Measurements from ENCODE around the gene DOCK3. TPM values are rescaled to one million over a fixed set of nuclear protein-coding genes. Genes with fewer than 3 reads are reported as not detected.
"Not testable (repeated sequence)": the region's sequence is repeated elsewhere in the genome, so short reads cannot be mapped to it uniquely, and the experiment has no call there.

DOCK3 gene
- total RNA-seq, 1 experiment from 2014 or later: 0.46 TPM

DNA sequence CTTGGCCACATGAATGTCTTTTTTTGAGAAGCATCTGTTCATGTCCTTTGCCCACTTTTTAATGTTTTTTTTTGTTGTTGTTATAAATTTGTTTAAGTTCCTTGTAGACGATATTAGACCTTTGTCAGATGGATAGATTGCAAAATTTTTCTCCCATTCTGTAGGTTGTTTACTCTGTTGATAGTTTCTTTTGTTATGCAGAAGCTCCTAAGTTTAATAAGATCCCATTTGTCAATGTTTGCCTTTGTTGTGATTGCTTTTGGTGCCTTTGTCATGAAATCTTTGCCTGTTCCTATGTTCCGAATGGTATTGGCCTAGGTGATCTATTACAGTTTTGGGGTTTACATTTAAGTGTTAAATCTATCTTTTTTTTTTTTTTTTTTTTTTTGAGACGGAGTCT lies 116.2 kb downstream of the DOCK3 start:
- DNase-seq (ENCODE audit: low read depth): not testable (repeated sequence)

- DNase-seq (ENCODE audit: low read depth): no peak
These were observed 117.8 kb downstream of the DOCK3 start for GRCh38 chr3:50792568-50792967.

GRCh38 chr3:50803805-50804204 lies 129.1 kb downstream of the DOCK3 start:
- not testable (repeated sequence) for DNase-seq (ENCODE audit: low read depth)

DNA sequence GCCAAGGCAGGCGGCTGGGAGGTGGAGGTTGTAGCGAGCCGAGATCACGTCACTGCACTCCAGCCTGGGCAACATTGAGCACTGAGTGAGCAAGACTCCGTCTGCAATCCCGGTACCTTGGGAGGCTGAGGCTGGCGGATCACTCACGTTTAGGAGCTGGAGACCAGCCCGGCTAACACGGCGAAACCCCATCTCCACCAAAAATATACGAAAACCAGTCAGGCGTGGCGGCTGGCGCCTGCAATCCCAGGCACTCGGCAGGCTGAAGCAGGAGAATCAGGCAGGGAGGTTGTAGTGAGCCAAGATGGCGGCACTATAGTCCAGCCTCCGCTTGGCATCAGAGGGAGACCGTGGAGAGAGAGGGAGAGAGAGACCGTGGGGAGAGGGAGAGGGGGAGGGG lies 129.6 kb downstream of the DOCK3 start:
- not testable (repeated sequence) for DNase-seq (ENCODE audit: low read depth)

GRCh38 chr3:50805321-50805720 lies 130.6 kb downstream of the DOCK3 start:
- DNase-seq (ENCODE audit: low read depth): no peak

DNA sequence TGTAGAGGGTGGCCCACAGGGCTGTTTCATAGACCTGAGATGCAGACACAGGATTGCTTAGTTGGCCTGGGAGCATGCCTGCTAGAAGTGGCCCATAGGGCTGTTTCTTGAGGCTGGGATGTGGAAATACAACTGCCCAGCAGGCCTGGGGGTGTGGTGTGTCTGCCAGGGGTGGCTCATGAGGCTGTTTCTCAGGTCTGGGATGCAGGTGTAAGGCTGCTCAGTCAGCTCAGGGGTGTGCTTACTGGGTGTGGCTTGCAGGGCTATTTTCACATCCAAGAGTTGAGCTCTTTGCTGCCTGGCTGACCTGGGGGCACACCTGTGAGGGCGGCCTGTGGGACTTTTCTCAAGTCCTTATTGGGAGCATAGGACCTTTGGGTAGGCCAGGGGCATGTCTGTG lies 131.3 kb downstream of the DOCK3 start:
- DNase-seq (ENCODE audit: low read depth): no peak

- no peak for DNase-seq (ENCODE audit: low read depth)
These were observed 132.1 kb downstream of the DOCK3 start for GRCh38 chr3:50806806-50807205.

GRCh38 chr3:50807266-50807665 lies 132.5 kb downstream of the DOCK3 start:
- DNase-seq (ENCODE audit: low read depth): peak; percentile 1

GRCh38 chr3:50811893-50812292 lies 137.2 kb downstream of the DOCK3 start:
- DNase-seq (ENCODE audit: low read depth): no peak

- no peak for DNase-seq (ENCODE audit: low read depth)
These were observed 141.1 kb downstream of the DOCK3 start for GRCh38 chr3:50815844-50816243.

GRCh38 chr3:50816894-50817293 lies 142.2 kb downstream of the DOCK3 start:
- no peak for DNase-seq (ENCODE audit: low read depth)

DNA sequence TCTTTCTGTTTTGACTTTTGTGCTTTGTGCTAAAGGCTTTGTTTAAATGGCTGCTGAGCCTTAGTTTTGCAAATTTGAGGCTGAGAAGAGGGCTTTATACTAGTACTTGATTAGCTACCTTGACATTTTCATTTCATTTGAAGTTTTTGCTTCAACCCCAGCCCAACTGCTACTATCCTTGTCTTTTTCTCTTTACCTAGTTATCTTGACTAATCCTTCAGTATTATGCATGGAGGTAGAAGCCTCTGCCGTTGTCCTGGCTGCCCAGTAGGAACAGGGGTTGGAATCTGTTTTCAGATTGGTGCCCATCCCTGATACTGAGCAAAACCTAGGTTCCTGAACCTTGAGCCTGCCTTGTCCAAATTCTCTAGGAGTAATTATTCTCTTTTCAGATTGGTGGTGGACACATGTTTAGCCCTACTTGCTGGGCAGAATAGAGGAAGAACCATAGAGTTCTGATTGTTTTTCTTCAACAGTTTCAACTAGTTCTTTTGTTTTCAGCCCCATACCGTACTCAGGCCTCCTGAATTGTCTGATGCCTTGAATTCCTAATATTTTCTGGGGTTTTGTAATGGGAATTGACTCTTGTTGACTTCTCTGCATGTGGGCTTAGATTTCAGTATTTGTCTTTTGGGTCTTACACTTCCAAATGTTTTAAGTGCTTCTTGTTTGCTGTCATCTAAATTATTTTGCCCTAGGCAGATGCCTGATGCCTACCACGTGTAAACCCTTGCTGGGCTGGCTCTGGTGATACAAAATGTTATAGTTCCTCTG lies 143.2 kb downstream of the DOCK3 start:
- no peak for DNase-seq (ENCODE audit: low read depth)

- no peak for DNase-seq (ENCODE audit: low read depth)
These were observed 145.2 kb downstream of the DOCK3 start for GRCh38 chr3:50819882-50820281.

- DNase-seq (ENCODE audit: low read depth): no peak
These were observed 151.1 kb downstream of the DOCK3 start for GRCh38 chr3:50825841-50826240.

- no peak for DNase-seq (ENCODE audit: low read depth)
These were observed 155.7 kb downstream of the DOCK3 start for GRCh38 chr3:50830451-50830850.

GRCh38 chr3:50831009-50831408 lies 156.3 kb downstream of the DOCK3 start:
- not testable (repeated sequence) for DNase-seq (ENCODE audit: low read depth)

- no peak for DNase-seq (ENCODE audit: low read depth)
These were observed 166.3 kb downstream of the DOCK3 start for GRCh38 chr3:50840983-50841489.

- DNase-seq (ENCODE audit: low read depth): no peak
These were observed 173.6 kb downstream of the DOCK3 start for GRCh38 chr3:50848308-50848707.

GRCh38 chr3:50850639-50851511 lies 176.1 kb downstream of the DOCK3 start:
- DNase-seq (ENCODE audit: low read depth): no peak

GRCh38 chr3:50853936-50854335 lies 179.2 kb downstream of the DOCK3 start:
- no peak for DNase-seq (ENCODE audit: low read depth)

DNA sequence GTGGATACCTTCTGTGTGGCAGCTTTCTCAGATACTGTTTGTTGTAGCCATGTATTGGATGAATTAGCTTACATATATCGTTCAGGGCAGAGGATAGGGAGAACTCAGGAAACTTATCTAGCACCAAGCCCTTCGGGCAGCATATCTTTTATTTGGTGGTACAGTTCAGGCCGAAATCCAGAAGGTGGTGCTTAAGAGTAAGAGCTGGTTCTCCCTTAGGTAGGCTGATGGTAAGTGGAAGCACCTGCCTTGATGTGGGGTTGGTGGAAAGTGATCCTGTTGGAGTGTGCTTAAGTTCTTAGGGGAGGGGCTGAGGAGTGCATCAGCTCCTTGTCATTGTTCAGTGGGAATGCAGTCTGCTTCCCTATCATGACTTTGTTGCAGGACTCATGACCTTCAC lies 187.5 kb downstream of the DOCK3 start:
- no peak for DNase-seq (ENCODE audit: low read depth)

DNA sequence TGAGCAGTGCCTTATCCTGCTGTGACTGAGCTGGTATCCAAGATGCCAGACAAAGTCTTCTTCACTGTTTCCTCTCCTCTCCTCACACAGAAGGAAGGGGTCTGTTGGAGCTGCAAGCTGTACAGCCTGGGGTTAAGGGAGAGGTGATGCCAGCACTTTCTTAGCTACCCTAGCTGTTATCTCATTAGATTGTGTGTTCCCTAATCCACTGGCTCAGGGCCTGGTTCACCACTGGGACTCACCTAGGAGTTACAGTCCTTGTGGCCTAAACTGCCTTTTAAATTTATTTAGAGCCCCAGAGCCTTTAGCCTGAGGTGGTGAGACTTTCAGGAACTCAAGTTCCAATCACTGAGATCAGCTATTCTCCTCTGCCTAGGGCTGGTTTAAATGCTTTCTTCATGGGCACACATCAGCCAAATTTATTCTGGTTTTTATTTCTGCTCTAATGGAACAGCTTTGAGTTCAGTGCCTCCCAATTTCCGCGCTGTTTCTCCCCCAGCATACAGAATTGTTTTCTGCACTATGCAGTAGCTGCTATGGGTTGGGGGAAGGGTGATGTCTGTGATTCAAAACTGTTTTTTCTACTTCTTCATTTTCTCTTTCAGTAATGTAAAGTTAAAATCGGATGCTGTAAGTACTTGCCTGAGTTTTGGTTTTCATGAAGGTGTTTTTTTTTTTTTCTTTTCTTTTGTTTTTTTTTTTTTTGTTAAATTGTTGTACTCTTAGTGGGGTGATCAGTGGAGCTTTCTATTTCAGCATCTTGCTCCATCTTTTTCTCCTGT lies 198.8 kb downstream of the DOCK3 start:
- DNase-seq (ENCODE audit: low read depth): no peak

Measured in LHCN-M2 (cell line).